Stimulated activated CD4-positive, alpha-beta T cell treated with anti-CD3 and anti-CD28 coated beads, Interleukin-2, amount 100 ng/mL, for 4 hours (primary cell): ENCODE results near the gene FAHD1.
"Not testable (repeated sequence)": the region's sequence is repeated elsewhere in the genome, so short reads cannot be mapped to it uniquely, and the experiment has no call there.

Experiments used
- DNase-seq: peaks from one replicate; pipeline ENCODE4 v3.0.0-alpha.2; 2020; ENCODE audit warnings: low read depth

The FAHD1 gene

GRCh38 chr16:1846416-1846815 lies 19.4 kb downstream of the FAHD1 start:
- no peak for DNase-seq

- DNase-seq: no peak
Measured at GRCh38 chr16:1850981-1851380, 24.0 kb downstream of the FAHD1 start.

- DNase-seq: no peak
Measured at GRCh38 chr16:1851793-1852192, 24.8 kb downstream of the FAHD1 start.

GRCh38 chr16:1857433-1858097 lies 30.6 kb downstream of the FAHD1 start:
- DNase-seq: no peak

- no peak for DNase-seq
Measured at GRCh38 chr16:1858189-1858865, 31.3 kb downstream of the FAHD1 start.

GRCh38 chr16:1859650-1860049 lies 32.6 kb downstream of the FAHD1 start:
- no peak for DNase-seq

- DNase-seq: no peak
Measured at GRCh38 chr16:1861730-1862129, 34.7 kb downstream of the FAHD1 start.

- DNase-seq: no peak
Measured at GRCh38 chr16:1862394-1862793, 35.4 kb downstream of the FAHD1 start.

GRCh38 chr16:1863681-1864460 lies 36.9 kb downstream of the FAHD1 start:
- no peak for DNase-seq

GRCh38 chr16:1865902-1866690 lies 39.1 kb downstream of the FAHD1 start:
- no peak for DNase-seq

GRCh38 chr16:1870365-1871082 lies 43.5 kb downstream of the FAHD1 start:
- DNase-seq: no peak

- peak; percentile 11 for DNase-seq
Measured at GRCh38 chr16:1871974-1872635, 45.1 kb downstream of the FAHD1 start, which contains the start of gene MEIOB. Gene MEIOB (minus strand): TSS chr16:1872164. CDS start chr16:1868175, 3,989 bp downstream.

- DNase-seq: no peak
Measured at GRCh38 chr16:1874854-1875253, 47.8 kb downstream of the FAHD1 start.

GRCh38 chr16:1876066-1876465 lies 49.1 kb downstream of the FAHD1 start:
- DNase-seq: not testable (repeated sequence)

- no peak for DNase-seq
Measured at GRCh38 chr16:1876468-1876867, 49.5 kb downstream of the FAHD1 start.

- DNase-seq: no peak
Measured at GRCh38 chr16:1877089-1877488, 50.1 kb downstream of the FAHD1 start.

- DNase-seq: no peak
Measured at GRCh38 chr16:1877804-1878203, 50.8 kb downstream of the FAHD1 start.

- DNase-seq: no peak
Measured at GRCh38 chr16:1878256-1878655, 51.2 kb downstream of the FAHD1 start.
